Fibroblast of lung (primary cell): ENCODE results near the gene KCNK15. TPM values are rescaled to one million over a fixed set of nuclear protein-coding genes. Genes with fewer than 3 reads are reported as not detected.

Source experiments
- DNase-seq, 2 donors: peaks; one replicate each; pipeline versions ENCODE4 v3.0.0 to v3.0.0-alpha.2; 2010; ENCODE audit warnings: low read depth in 2 of 2
- H2AFZ ChIP-seq: 2 replicates; pipeline ENCODE4 v1.5.1; 2012; ENCODE audit warnings: low read length, control low read depth, inconsistent platforms
- H3K27ac ChIP-seq: 2 replicates; pipeline ENCODE4 v1.5.1; 2011; ENCODE audit warnings: low read length, control low read depth; ENCODE audit not compliant: insufficient read depth
- H3K27me3 ChIP-seq: 2 replicates; pipeline ENCODE4 v1.5.1; 2011; ENCODE audit warnings: mild to moderate bottlenecking, low read length; ENCODE audit not compliant: control insufficient read depth, insufficient read depth
- H3K36me3 ChIP-seq: 2 replicates; pipeline ENCODE4 v1.5.1; 2011; ENCODE audit warnings: low read length; ENCODE audit not compliant: control insufficient read depth, insufficient read depth
- H3K4me1 ChIP-seq: 2 replicates; pipeline ENCODE4 v1.5.1; 2011; ENCODE audit warnings: low read length; ENCODE audit not compliant: control insufficient read depth, insufficient read depth; ENCODE audit errors: extremely low read depth
- H3K4me2 ChIP-seq: 2 replicates; pipeline ENCODE4 v1.5.1; 2011; ENCODE audit warnings: low read length, control low read depth; ENCODE audit not compliant: insufficient read depth; ENCODE audit errors: extremely low read depth
- H3K4me3 ChIP-seq, 4 experiments: fragments of 200-600 bp in 1 of 4; sonication (generic) in 1 of 4; replicated peaks in 1 of 4; 2 replicates each; pipeline ENCODE4 v1.5.1; 2011 to 2016; ENCODE audit warnings: low read length in 4 of 4, low read depth in 3 of 4, mild to moderate bottlenecking in 3 of 4, control low read depth in 2 of 4, inconsistent platforms in 1 of 4, mixed read lengths in 1 of 4; ENCODE audit not compliant: insufficient read depth in 1 of 4; ENCODE audit errors: control extremely low read depth in 1 of 4
- H3K79me2 ChIP-seq: 2 replicates; pipeline ENCODE4 v1.5.1; 2012; ENCODE audit warnings: mild to moderate bottlenecking, low read length, inconsistent platforms; ENCODE audit not compliant: control insufficient read depth, insufficient read depth
- H3K9ac ChIP-seq: 2 replicates; pipeline ENCODE4 v1.5.1; 2011; ENCODE audit warnings: mild to moderate bottlenecking, low read length, control low read depth; ENCODE audit not compliant: insufficient read depth
- H3K9me3 ChIP-seq: 2 replicates; pipeline ENCODE4 v1.5.1; 2012; ENCODE audit warnings: low read depth, low read length; ENCODE audit not compliant: control insufficient read depth, insufficient read depth
- H4K20me1 ChIP-seq: 2 replicates; pipeline ENCODE4 v1.5.1; 2011; ENCODE audit warnings: low read length; ENCODE audit not compliant: control insufficient read depth, insufficient read depth; ENCODE audit errors: extremely low read depth
- CTCF ChIP-seq, 2 donors: IDR thresholded peaks in 1 of 2; conservative IDR thresholded peaks in 1 of 2; 1 replicate in 1 of 2; 2 replicates in 1 of 2; pipeline ENCODE4 v1.5.1; 2011 to 2012; ENCODE audit warnings: low read length in 2 of 2, control low read depth in 1 of 2, inconsistent platforms in 1 of 2, low read depth in 1 of 2, mild to moderate bottlenecking in 1 of 2
- EZH2 ChIP-seq: IDR thresholded peaks from 2 replicates; pipeline ENCODE4 v1.5.1; 2012; ENCODE audit warnings: low read length, control low read depth, mild to moderate bottlenecking; ENCODE audit errors: missing control alignments
- polyA plus RNA-seq, 2 donors: library from polyadenylated mRNA; depleted of rRNA in 1 of 2; stranded (reverse) in 1 of 2; unstranded in 1 of 2; fragments of >200 nt; gene quantifications; 2 replicates each; pipeline ENCODE4 v1.2.1, GENCODE V29; 2011 to 2012; ENCODE audit warnings: missing spikeins in 1 of 2
- total RNA-seq: library from RNA; depleted of rRNA; stranded (reverse); fragments of >200 nt; gene quantifications from 2 replicates; pipeline ENCODE4 v1.2.1, GENCODE V29; 2014

Gene KCNK15
- total and polyA plus RNA-seq, 2 donors (not counting 1 experiment from before 2014, with no cell fraction given), result 1.8 to 2.2 TPM

GRCh38 chr20:44706301-44707017 is 39.2 kb upstream of the KCNK15 start:
- DNase-seq, result peak in 1 of 2 donors; percentile 55
- Histone ChIP-seq H3K36me3 (no peaks in the 10 kb centered on the region), H3K4me1 (peaks cover 34% of the 10 kb centered on the region), H3K4me3 (no peak overlapping the region), H4K20me1 (no peaks in the 10 kb centered on the region), H3K4me2 (no peak overlapping the region), H3K9me3 (no peaks in the 10 kb centered on the region), H2AFZ (no peak overlapping the region), H3K79me2 (no peaks in the 10 kb centered on the region), H3K27ac (no peak overlapping the region), H3K27me3 (peaks cover 2% of the 10 kb centered on the region), H3K9ac (no peak overlapping the region)
- TF ChIP-seq EZH2, result no peak
- TF ChIP-seq CTCF (conservative IDR thresholded peaks at IDR 0.05 in 1 of 2, IDR thresholded peaks at IDR 0.05 in 1 of 2; ENCODE audit: low read depth in 1 of 2, low read length in 2 of 2), result no peak

- no peaks in the 10 kb centered on the region for H3K9me3 ChIP-seq
- no peaks in the 10 kb centered on the region for H4K20me1 ChIP-seq
- no peaks in the 10 kb centered on the region for H3K79me2 ChIP-seq
- H3K4me3 ChIP-seq, result no peak overlapping the region
- H3K4me1 ChIP-seq, result peaks cover 29% of the 10 kb centered on the region
- H3K9ac ChIP-seq, result no peak overlapping the region
- no peak for DNase-seq
- no peak overlapping the region for H3K27ac ChIP-seq
- H3K36me3 ChIP-seq, result no peaks in the 10 kb centered on the region
- no peak overlapping the region for H2AFZ ChIP-seq
- H3K27me3 ChIP-seq, result peaks cover 2% of the 10 kb centered on the region
- H3K4me2 ChIP-seq, result no peak overlapping the region
- TF ChIP-seq CTCF (conservative IDR thresholded peaks at IDR 0.05 in 1 of 2, IDR thresholded peaks at IDR 0.05 in 1 of 2; ENCODE audit: low read depth in 1 of 2, low read length in 2 of 2) (no peak), EZH2 (no peak)
These were observed 38.6 kb upstream of the KCNK15 start for GRCh38 chr20:44707018-44707579.

- H3K9me3 ChIP-seq, result no peaks in the 10 kb centered on the region
- no peak overlapping the region for H2AFZ ChIP-seq
- no peak overlapping the region for H3K9ac ChIP-seq
- no peaks in the 10 kb centered on the region for H3K36me3 ChIP-seq
- H3K4me2 ChIP-seq, result no peak overlapping the region
- H3K27me3 ChIP-seq, result peaks cover 5% of the 10 kb centered on the region
- no peak for DNase-seq
- H3K4me1 ChIP-seq, result peaks cover 14% of the 10 kb centered on the region
- H3K27ac ChIP-seq, result no peak overlapping the region
- no peak overlapping the region for H3K4me3 ChIP-seq
- no peaks in the 10 kb centered on the region for H4K20me1 ChIP-seq
- no peak for TF ChIP-seq CTCF (conservative IDR thresholded peaks at IDR 0.05 in 1 of 2, IDR thresholded peaks at IDR 0.05 in 1 of 2; ENCODE audit: low read depth in 1 of 2, low read length in 2 of 2)
- TF ChIP-seq EZH2, result no peak
- H3K79me2 ChIP-seq, result no peaks in the 10 kb centered on the region
These were observed 36.3 kb upstream of the KCNK15 start for GRCh38 chr20:44709380-44709779.
